Epithelial cell of esophagus (primary cell): ENCODE data around the gene RSF1.
"Not testable (repeated sequence)": the region's sequence is repeated elsewhere in the genome, so short reads cannot be mapped to it uniquely, and the experiment has no call there.

ENCODE experiments used
- DNase-seq: peaks from one replicate; pipeline ENCODE4 v3.0.0; 2010; ENCODE audit warnings: low read depth
- H3K4me3 ChIP-seq: 2 replicates; pipeline ENCODE4 v1.5.1; 2011; ENCODE audit warnings: mild to moderate bottlenecking, low read length, control low read depth
- TF ChIP-seq, protein P1 (sequence below): IDR thresholded peaks from 2 replicates; pipeline ENCODE4 v1.5.1; 2011; ENCODE audit warnings: low read depth, mild to moderate bottlenecking, low read length, control low read depth, inconsistent platforms; ENCODE audit not compliant: insufficient read depth; ENCODE audit errors: missing control alignments

RSF1 gene

DNA sequence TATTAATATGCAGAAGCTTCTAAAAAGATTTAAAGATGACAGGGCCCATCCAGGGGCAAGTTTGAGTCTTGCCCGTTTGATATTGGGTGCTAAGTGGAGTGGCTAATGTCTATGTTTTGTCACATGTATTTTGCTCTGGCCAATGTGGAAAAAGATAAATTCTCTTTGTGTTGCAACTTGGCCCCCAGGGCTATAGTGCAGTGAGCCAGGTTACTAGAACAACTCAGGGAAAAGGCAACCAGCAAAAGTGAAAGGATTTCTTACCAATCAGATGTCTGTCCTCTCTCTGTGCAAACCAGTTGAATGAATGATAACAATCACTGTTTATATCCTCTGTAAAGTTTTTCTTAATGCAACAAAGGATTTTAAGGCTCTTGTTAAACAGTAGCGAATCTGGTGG is 178.3 kb downstream of the RSF1 start:
- TF ChIP-seq, protein P1, sequence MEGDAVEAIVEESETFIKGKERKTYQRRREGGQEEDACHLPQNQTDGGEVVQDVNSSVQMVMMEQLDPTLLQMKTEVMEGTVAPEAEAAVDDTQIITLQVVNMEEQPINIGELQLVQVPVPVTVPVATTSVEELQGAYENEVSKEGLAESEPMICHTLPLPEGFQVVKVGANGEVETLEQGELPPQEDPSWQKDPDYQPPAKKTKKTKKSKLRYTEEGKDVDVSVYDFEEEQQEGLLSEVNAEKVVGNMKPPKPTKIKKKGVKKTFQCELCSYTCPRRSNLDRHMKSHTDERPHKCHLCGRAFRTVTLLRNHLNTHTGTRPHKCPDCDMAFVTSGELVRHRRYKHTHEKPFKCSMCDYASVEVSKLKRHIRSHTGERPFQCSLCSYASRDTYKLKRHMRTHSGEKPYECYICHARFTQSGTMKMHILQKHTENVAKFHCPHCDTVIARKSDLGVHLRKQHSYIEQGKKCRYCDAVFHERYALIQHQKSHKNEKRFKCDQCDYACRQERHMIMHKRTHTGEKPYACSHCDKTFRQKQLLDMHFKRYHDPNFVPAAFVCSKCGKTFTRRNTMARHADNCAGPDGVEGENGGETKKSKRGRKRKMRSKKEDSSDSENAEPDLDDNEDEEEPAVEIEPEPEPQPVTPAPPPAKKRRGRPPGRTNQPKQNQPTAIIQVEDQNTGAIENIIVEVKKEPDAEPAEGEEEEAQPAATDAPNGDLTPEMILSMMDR: no peak
- no peak overlapping the region for H3K4me3 ChIP-seq
- DNase-seq: peak; percentile 27

DNA sequence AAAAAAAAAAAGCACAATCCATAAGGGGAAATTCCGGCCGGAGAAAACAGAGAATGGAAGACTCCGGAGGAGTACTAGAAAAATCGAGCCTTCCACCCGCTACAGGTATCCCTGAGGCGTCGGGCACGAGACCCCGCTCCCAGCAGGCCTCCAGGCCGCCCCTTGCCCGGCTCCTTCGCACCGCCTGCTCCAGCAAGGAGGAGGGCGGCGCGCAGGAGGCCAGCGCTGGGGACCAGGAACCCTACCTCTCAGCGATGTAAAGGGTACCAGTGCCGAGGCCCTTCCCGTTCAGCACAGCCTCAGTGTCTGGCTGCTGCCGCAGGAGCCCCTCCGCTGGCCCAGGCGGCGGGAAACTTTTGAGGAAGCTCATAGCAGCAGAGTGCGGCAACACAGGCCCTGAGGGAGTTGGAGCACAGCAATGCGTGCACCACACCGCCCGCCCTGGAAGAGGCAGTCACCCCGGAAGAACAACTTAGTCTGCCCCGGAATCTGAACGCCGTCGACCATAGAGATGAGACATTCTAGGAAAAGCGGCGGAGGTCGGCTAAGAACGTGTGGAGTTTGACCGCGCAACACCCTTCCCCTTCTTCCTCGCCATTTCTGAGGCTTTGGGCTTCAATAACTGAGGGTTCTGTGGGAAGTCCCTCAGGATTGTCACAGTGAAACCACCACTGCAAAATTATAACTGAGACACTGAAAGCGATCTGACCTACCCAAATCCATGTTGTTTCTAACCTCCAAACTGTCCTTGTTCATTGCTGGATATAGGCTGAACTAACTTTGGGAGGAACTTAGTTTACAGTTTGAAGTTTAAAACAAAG is 183.0 kb downstream of the RSF1 start, which contains the start of gene CLNS1A:
CLNS1A (minus strand) TSS at position 450 of the 821 bp plus-strand sequence; CDS start at position 370, 80 bp downstream.
- peak within 1 kb of the TSS; percentile 80 for H3K4me3 ChIP-seq
- DNase-seq: peak; percentile 91
- TF ChIP-seq, protein P1: no peak

DNA sequence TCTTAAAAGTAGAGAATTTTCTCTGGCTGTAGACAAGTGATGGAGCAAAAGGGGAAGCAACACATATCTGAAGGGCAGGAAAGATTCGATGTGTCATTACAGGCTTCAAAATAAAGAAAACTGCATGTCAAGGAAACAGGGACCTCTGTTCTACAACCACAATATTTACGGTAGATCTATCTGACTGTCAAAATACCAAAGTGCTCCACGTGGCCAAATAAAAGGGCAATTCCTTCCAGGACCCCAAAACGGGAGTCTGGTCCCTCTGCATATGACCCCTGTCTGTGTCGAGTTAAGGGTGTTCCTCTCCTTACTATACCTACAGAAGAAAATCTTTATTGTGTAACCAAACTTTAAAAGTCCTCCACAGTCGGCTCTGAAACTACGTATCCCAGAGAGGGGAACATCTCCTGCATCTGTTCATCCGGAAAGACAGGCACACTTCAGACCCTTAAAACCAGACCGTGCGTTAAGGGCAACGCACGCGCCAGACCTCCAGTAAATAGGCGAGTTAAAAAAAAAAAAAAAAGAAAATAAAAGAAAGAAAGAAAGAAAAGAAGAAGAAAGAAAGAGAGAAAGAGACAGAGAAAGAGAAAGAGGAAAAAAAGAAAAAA is 183.7 kb downstream of the RSF1 start:
- no peak for DNase-seq
- TF ChIP-seq, protein P1: no peak
- peak overlapping the region; percentile 80 for H3K4me3 ChIP-seq

DNA sequence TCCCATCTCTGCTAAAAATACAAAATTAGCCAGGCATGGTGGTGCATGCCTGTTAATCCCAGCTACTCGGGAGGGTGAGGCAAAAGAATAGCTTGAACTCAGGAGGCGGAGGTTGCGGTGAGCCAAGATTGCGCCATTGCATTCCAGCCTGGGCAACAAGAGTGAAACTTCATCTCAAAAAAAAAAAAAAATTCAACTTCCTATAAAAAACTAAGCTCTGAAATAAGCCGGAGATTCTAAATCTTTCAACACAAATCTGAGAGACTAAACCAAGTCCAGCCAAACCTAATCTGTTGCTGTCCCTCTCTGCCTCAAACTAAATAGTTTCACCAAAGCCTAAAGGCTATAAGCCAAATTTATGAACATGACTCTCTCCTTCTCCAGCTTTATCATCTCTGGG is 186.6 kb downstream of the RSF1 start:
- DNase-seq, H3K4me3 ChIP-seq: not testable (repeated sequence)

DNA sequence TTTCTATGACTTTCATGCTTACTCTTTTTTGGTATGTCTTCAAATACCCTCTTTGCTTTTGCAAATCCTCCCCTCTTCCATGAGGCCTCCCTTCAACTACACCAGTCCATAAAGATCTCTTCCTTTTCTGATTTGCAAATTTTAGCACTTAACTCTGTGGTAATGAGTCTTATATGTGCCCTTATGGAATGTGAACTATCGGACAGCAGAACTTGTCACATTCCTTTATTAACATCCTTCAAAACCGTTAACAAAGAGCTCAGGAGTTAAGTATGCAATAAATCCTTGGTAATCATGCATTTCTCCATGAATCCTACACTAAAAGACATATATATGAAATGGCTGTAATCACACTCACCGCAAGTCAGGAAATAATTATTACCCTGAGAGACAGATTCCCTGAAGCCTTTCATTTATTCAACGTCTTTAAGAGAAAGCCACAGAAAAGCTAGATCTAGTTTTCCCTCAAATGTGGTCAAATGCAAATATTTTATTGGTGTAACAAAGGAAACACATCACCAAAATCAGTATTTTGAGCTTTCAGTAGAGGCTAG is 190.3 kb downstream of the RSF1 start:
- H3K4me3 ChIP-seq: no peak overlapping the region
- DNase-seq: no peak
- TF ChIP-seq, protein P1: no peak

DNA sequence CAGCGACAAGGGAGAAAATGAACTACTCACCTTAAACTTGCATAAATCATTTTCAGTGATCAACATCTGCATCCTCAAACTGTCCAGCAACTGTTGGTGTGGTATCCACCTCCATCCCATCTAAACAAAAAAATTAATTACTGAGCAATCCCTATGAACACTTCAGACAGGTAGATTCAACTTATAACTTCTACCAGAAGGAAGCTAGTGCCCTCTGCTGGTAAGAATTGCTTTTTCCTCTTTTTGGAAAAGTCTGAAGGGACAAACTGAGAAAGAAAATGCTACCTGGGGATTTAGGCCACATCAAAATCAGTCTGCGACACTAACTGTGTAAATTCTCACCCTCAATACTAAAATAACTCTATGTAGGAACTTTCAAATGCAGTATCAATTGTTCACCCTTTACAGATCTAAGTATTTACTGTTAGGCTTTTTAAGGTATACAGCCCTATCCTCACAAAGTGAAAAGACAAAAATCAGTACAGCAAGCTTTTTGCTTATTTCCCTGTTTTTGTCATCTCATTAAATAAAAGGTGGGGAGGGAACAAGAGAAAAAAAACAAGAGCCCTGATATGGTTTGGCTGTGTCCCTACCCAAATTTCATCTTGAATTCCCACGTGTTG is 200.8 kb downstream of the RSF1 start:
- peak; percentile 67 for DNase-seq
- TF ChIP-seq, protein P1: peak; percentile 74
- no peak overlapping the region for H3K4me3 ChIP-seq

DNA sequence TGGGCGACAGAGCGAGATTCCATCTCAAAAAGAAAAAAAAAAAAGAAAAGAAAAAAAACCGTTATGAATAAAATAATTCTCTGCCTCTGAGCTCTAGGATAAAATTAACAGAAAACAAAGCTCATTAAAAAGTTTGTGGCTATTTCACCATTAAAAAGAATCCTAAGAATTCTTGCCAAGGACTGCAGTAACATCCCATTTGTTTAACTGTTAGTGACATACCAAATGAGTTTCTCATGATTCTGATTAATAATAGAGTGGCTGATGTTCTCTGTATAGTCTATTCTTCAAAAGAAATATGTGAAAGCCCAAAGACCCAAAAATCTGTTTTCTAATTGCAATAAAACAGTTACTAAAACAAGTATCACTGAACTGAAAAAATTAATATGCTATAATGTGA is 202.6 kb downstream of the RSF1 start:
- no peak overlapping the region for H3K4me3 ChIP-seq
- DNase-seq: no peak
- TF ChIP-seq, protein P1: no peak
